Glomerular endothelial cell (primary cell): ENCODE data around the gene CEBPZOS. TPM values are rescaled to one million over a fixed set of nuclear protein-coding genes. Genes with fewer than 3 reads are reported as not detected.

Source experiments
- DNase-seq: peaks from one replicate; pipeline ENCODE4 v3.0.0-alpha.2; 2011; ENCODE audit warnings: low read depth, low spot score; ENCODE audit errors: extremely low read depth
- total RNA-seq: library from RNA; depleted of rRNA; stranded (reverse); fragments of >200 nt; gene quantifications from 2 replicates; pipeline ENCODE4 v1.2.3, GENCODE V29; 2015

CEBPZOS gene
- total RNA-seq, result 18.3 and 36.0 TPM in 2 replicates

DNA sequence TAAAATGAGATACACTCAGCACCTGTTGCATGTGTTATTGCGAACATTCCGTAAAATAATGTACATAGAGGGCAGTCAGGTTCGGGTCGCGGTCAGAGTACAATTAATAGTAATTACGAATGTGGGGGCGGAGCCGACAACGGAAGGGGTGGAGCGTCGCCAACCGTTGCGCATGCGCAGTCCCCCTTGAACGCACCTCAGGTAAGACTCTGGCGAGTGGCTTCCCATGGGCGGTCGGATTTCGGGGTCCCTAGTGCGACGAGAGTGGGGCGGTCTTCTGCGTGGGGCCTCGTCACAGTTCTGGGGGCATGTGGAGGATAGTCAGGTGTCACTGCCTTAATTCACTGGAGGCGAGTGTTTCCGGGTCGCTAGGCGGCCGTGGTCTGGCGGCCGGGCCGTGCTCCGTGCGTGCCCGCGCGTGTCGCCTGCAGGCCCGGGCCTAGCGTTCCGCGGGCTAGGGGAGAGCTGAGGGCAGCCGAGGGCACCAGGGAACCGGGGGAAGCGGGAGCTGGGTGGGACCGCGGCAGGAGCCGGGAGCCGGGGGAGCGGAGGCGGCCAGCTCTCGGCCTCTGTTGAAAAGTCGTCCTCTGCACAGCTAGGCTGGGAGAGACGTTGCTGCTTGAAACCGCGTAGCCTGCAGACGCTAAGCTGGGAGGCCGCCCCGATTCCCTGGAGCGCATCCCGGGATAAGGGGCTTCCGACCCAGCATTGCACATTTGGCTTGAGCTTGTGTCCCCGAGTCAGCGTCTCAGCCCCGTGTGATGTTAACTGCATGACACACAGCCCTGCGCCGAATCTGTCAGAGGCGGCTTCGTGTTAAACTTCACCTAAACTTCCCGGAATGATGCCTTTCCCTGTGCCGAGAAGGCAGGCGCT, at the start of gene CEBPZOS:
CEBPZOS (plus strand) TSS at position 177 of the 876 bp plus-strand sequence. CDS start 3,209 bp downstream, outside the sequence.
- DNase-seq, result peak; percentile 44

GRCh38 chr2:37148325-37148724, 48.0 kb upstream of the CEBPZOS start:
- DNase-seq, result no peak

DNA sequence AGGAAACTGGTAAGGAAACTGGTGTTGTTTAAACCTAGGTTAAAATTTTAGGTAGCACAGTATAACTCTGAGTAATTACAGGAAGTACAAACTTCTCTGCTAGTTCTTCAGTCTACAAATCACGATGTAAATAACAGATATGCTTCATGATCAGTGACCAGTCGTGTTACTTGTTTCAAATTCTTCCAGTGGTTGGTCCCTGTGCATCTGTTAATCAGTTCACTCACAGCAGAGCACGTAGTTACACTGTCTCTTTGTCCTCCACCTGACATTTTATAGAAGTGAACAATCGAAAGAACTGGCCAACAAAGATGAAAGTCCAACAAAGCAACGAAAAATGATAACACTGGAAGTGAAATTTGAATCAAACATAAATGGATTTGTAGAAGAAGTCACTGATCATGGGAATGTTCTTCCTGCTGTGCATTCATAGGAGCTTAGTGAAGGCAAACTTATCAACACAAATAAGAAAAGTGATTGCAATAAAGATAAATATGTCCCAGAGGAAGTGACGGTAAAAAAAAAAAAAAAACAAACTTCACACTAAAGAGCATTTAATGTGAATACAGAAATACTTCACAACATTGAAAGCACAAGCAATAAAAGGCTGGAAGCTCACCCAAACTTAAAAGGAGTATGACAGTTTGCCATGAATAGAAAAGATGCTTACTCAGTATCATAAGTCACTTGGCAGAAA, 46.5 kb upstream of the CEBPZOS start:
- DNase-seq, result no peak

DNA sequence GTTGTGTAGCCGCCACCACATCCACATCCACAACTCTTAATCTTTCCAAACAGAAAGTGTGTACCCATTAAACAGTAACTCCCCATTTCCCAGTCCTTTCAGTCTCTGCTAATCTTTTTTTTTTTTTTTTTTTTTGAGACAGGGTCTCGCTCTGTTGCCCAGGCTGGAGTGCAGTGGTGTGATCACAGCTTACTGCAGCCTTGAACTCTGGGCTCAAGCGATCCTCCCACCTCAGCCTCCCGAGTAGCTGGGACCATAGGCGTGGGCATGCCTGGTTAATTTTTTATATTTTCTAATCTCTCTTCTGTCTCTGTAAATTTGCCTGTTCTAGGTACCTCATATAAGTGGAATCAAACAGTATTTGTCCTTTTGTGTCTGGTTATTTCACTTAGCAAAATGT, 43.1 kb upstream of the CEBPZOS start:
- DNase-seq, result no peak

DNA sequence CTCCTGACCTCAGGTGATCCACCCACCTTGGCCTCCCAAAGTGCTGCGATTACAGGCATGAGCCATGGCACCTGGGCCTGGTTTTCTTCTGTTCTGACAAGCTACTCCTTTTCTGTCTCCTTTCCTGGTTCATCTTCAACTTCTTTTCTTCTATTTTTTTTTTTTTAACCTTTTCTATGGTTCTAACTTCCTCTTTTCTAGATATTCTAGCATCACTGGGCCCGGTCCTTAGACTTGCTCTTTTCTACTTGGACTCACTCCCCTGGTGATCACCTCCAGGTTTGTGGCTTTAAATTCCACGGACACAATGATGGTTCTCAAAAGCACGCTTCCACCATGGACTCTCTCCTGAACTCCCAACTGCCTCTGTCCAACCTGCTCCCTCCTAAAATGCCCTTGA, 41.5 kb upstream of the CEBPZOS start:
- DNase-seq, result no peak

DNA sequence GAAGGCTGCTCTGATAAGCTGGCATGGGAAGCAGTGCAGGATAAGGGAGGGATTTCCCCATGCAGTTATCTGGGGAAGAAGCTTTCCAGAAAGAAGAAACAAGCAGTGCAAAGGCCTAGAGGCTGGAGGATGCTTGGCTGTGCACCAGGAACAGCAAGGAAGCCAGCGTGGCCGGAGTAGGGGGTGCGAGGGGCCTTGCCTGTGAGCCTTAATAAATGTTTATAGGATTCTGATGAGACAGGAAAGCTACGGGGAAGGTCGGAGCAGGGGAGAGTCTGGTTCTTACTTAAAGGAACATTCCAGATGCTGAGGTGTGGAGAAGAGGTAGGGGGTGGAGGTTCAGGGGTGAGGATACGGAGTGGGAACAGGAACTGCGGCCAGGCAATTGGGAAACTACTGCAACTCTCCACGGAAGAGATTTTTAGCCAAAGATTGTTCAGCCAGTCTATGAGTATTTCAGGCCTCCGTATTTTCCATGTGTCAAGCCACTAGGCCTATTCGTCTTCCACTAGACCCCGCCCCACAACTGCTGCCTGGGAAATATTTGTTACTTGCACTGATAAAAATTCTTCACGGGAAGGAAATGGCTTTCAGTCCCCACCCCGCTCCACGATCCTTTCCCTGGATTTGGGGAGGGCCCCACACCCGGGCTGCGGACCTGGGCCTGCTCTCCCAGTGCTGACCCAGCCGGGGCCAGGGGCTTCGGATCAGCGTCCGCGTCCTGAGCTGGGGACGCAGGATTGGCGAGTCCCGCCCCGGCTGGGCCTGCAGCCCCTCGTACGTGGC, 40.0 kb upstream of the CEBPZOS start:
- no peak for DNase-seq

DNA sequence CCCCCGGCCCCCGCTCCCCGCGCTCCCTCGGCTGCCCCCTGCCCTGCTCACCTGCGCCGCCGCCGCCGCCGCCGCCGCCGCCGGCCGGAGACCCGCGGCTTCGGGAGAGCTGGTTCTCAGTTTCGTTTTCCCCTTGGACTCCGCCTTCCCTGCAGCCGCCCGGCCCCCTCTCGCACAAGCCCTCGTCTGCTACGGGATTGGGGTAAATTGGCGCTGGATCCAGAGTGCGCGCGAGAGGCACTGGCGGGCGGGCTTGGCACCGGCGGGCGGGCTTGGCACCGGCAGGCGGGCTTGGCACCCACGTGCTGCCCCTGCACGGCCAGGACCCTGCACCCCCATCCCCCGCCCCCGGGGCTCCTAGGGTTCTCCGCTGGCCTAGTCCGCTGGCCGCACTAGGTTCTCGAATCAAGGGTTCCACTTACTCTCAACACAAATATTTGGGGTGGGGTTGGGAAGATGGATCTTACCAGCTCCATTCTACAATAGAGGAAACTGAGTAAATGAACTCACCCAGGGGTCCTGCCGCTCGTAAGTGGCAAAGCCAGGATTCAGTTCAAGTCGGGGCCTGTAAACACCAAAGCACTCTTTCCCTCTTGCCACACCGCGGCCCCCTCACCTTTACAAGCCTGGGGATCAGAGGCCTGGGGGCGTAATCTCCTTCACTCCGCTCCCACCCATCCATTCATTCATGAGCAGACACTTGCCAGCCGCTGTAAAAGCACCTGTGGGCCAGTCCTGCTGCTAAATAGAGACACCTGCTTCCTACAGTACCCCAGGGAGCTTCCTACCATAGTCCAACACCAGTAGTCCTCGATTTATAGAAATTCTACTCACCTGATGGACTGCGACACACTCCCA, 39.2 kb upstream of the CEBPZOS start, which contains the start of gene EIF2AK2:
EIF2AK2 (minus strand) TSS at position 124 of the 858 bp plus-strand sequence. CDS start 9,174 bp downstream, outside the sequence.
- DNase-seq, result no peak

DNA sequence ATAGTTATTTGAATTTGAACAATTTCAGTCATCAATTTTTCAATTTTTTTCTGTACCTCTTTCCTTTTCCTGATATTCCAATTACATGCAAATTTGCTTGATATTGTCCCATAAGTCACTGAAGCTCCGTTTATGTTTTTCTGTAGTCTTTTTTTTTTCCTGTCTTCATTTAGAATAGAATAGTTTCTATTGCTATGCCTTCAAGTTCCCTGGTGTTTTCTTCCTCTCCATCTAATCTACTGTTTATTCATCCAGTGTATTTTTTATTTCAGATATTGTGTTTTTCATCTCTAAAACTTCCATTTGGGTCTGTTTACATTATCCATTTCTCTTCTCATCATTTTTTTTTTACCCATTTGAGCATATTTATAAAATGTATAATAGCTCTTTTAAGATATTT, 31.5 kb upstream of the CEBPZOS start:
- no peak for DNase-seq

DNA sequence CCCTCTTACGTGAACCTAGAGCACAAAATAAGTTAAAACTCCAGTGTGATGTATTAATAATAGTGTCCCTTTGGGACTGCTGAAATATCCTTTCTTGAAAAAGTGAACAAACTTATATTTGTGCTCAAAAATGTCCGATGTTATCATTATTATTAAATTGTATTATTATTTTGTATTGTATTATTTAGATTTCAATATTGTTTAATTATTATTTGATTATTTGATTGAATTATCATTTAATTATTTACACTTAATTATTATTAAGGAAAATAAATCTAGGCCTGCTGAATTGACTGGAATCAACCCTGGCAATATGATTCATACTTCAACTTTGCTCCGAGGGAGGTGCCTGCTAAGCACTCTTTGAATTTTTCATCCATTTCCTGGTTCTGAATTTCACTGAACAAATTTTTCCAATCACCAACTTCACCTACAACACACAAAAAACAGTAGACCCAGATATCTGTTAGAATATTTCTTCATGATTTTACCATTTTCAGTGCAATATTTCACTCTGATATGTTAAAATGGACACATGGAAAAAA, 28.6 kb upstream of the CEBPZOS start:
- no peak for DNase-seq

GRCh38 chr2:37168217-37168981, 27.9 kb upstream of the CEBPZOS start:
- no peak for DNase-seq

DNA sequence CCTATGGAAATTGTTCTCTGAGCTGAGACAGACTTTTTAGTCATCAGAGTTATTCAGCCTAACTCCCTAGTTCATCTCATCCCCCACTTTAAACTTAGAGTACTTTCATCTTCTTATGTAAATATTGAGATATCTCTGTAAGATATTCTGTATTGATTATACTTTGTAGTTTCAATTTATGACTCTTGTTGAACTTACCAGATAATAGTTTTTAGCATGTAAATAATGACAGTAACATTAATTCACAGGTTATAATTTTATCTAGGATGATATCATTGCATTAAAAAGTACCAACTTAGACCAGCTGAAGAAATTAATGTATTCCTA, 24.7 kb upstream of the CEBPZOS start:
- no peak for DNase-seq

DNA sequence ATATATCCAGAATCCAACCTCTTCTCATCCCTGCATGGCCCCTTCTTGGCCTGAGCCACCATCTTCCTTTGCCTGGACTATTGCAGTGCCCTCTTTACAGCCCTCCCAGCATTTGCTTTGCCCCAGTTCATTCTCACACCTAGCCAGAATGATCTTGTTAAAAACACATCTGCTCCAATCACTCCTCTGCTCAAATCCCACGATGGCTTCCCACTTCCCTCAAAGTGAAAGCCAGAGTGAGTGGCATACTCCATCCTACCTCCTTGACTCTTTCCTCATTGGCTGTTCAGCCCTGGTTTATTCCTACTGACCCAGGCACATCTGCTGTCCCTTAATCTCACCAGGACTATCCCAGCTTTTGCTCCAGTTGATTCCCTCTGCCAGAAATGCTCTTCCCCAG, 22.6 kb upstream of the CEBPZOS start:
- DNase-seq, result no peak

DNA sequence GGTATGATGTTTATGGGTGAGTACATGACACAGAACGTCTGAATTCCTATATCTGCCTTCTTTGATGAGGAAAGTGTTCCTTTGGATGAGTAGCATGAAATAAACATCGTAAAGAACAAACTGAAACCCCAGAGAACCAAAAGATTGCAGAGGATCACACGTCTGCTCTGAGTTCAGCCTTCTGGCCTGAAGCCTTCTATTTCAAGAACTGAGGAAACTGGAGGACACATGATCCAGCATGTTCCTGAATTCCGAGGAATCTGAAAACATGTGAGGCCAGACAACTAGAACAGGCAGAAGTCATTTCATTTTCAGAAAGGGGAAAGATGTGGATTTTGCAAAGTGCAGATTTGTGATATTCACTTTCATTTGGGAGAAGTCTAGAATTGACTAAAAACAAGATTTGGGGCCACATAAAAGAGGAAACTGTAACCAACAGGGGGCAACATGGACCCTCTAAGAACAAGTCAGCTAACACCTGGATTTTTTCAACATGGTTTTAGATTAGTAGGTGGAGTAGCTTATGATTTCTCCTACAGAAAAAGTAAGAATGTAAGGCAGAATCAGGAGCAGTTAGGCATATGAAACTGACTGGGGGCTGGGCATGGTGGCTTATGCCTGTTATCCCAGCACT, 16.2 kb upstream of the CEBPZOS start:
- DNase-seq, result no peak

- DNase-seq, result no peak
Measured at GRCh38 chr2:37180640-37181039, 15.7 kb upstream of the CEBPZOS start.

DNA sequence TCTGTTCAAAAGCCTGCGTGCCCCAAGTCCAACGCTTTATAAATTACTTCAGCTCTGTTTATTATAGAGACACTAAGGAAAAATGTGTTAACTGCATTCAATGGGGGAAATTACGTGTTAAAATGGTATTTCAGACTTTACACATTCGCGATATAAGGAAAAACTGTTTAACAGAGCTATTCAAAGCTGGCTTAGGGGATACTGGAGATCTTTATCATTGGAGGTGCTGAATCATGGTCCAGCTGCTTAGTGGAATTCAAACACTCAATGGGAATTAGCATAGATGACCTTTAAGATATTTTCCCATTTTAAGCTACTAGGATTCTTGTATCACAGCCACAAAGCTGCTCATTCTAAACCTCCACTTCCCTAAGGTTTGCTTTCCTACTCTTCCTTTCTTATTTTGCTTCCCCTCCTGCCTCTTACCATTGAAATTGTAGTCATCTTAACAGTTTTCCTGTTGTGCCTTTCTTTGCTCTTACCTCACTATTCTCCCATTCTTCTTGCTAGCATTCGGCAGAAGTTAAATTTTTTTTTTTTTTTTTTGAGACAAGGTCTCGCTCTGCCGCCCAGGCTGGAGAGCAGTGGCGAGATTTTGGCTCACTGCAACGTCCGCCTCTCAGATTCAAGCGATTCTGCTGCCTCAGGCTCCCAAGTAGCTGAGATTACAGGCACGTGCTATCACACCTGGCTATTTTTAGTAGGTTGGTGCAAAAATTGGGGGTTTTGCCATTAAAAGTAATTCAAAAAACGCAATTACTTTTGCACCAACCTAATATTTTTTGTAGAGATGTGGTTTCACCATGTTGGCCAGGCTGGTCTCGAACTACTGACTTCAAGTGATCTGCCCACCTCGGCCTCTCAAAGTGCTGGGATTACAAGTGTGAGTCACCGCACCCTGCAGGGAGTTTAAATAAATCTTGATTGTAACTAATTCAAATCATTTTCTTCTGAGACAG, 14.3 kb upstream of the CEBPZOS start:
- no peak for DNase-seq

DNA sequence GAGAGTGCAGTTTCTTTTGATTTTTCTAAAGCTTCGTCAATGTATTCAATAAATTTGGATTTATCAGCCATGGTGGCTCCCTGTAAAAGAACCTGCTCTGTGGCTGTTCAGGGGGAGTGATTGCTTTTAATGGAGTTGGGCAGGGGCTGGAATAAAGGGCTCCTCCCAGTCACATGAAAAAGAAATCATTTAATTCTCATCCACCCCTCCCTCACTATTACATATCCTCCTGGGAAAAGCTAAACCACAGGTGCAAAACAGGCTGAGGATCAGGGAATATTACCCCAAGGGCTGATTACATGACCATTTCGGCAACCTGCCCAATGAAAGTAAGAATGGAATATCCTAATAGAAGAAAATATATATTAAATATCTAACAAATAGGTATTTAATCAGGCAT, 7.7 kb upstream of the CEBPZOS start, which contains the start of gene SULT6B1:
SULT6B1 (minus strand) TSS at position 101 of the 400 bp plus-strand sequence; CDS start at position 71, 30 bp downstream.
- no peak for DNase-seq

DNA sequence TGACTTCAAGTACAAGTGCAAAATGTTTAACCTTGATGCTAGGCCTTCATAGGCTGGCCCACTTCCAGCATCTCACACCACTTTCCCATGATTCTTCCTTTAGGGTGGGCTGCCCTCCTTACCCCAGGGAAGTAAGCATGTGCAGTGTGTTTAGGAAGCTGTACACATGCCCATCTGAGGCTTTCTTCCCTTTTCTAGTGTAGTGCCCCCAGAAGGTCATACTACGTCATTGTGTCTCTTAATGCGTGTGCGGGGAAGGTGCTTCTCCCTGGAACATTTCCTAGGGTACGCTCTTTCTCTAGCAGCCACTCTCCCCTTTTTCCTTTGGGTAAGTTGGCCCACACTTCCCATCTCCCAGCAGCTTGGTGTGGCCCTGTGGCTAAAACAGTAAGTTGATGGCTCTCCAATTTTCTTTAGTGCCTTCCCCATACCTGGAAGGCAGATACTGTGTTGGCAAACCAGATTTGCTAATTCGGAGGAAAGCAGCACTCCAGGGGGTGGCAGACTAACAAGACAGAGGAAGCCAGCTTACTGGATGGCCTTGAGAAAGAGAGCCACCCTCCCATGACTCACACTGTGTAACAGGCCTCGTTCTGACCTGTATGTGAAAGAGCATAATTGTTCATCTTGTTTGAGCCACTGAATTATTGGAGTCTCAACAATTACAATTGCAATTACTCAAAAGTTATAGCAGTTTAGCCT, 6.7 kb upstream of the CEBPZOS start:
- DNase-seq, result no peak
